Pancreas (tissue), 10 donors: ENCODE data around the gene HDAC4. TPM values are rescaled to one million over a fixed set of nuclear protein-coding genes. Genes with fewer than 3 reads are reported as not detected.

Experiments used
- ATAC-seq, 4 donors: fragments of 200-7000 bp; cut with Tn5 transposase; one replicate each; pipeline versions ENCODE4 v1.8.0 to v1.9.1; 2020; ENCODE audit warnings: mild to moderate bottlenecking in 4 of 4, moderate library complexity in 4 of 4
- DNase-seq, 6 donors: peaks; one replicate each; pipeline ENCODE4 v3.0.0-alpha.2; 2020
- FAIRE-seq: peaks from 2 replicates; lab custom pipeline; 2012; peaks lifted over from hg19 to GRCh38; lab: Jason Lieb, UNC
- H3K27ac ChIP-seq, 4 donors: fragments of 200-600 bp; sonication (generic); 1 replicate in 3 of 4; 2 replicates in 1 of 4; pipeline versions ENCODE4 v1.5.0 to v1.8.0; 2020
- H3K27me3 ChIP-seq, 4 donors: fragments of 200-600 bp; one replicate each; pipeline ENCODE4 v1.8.0; 2021
- H3K36me3 ChIP-seq, 3 donors: fragments of 200-600 bp; sonication (generic) in 1 of 3; one replicate each; pipeline versions ENCODE4 v1.5.0 to v1.8.0; 2020 to 2021
- H3K4me1 ChIP-seq, 3 donors: fragments of 200-600 bp; one replicate each; pipeline ENCODE4 v1.8.0; 2021
- H3K4me3 ChIP-seq, 4 donors: fragments of 200-600 bp; sonication (generic) in 2 of 4; one replicate each; pipeline versions ENCODE4 v1.5.0 to v1.8.0; 2020 to 2021
- H3K9me3 ChIP-seq, 4 donors: fragments of 200-600 bp; one replicate each; pipeline ENCODE4 v1.8.0; 2021
- WGBS, 2 donors: extraction: QIAGEN DNeasy Blood & Tissue Kit; methylation state at CpG; one replicate each; pipeline ENCODE4 v1.1.7; 2013; 5-methylcytosine and 5-hydroxymethylcytosine counted together
- intact Hi-C, 3 donors: fragments of 100-400 bp; cut with DNase I; formaldehyde crosslinking; loops; one replicate each; pipeline versions ENCODE4 v1.11.1 to v1.14.2; 2022
- polyA plus RNA-seq, 2 donors: library from polyadenylated mRNA; stranded (reverse); fragments of 200-250 nt; gene quantifications; one replicate each; pipeline ENCODE4 v1.2.3, GENCODE V29; 2013
- total RNA-seq, 6 donors: library from RNA; stranded (reverse); fragmentation: NEBNext Ultra II Directional in 4 of 6; extraction: Animal tissue kit (Norgen Biotek cat#: 25700) in 4 of 6; gene quantifications; one replicate each; pipeline versions ENCODE4 v1.2.1 to v1.2.4, GENCODE V29; 2021 to 2023
- TF ChIP-seq, protein P1 (sequence below), 4 donors: fragments of 200-600 bp; sonication (generic) in 3 of 4; IDR thresholded peaks; one replicate each; pipeline versions ENCODE4 v1.5.0 to v1.8.0; 2021; ENCODE audit warnings: antibody characterized with exemption in 4 of 4
- donor health status: healthy with polysubstance abuse.
- donor health status: DM: no; HTN: no; CAD: no; lungs with moderate emphysema.
- donor health status: DM: no; HTN: no; CAD: no.
- donor health status: control.
- donor health status: control.
- donor health status: Bipolar disorder and iron deficiency.
- donor health status: DM: yes; HTN: yes; CAD: no.
- donor health status: DM: no; HTN: no; CAD: no.
- donor health status: DM: no; HTN: no; CAD: no.
- donor health status: DM: yes; HTN: yes; CAD: no.

The HDAC4 gene
- total and polyA plus RNA-seq, 8 donors = 8.2 to 31.8 (median 16.6) TPM

GRCh38 chr2:239351687-239352086 is 49.1 kb downstream of the HDAC4 start:
- TF ChIP-seq, protein P1, sequence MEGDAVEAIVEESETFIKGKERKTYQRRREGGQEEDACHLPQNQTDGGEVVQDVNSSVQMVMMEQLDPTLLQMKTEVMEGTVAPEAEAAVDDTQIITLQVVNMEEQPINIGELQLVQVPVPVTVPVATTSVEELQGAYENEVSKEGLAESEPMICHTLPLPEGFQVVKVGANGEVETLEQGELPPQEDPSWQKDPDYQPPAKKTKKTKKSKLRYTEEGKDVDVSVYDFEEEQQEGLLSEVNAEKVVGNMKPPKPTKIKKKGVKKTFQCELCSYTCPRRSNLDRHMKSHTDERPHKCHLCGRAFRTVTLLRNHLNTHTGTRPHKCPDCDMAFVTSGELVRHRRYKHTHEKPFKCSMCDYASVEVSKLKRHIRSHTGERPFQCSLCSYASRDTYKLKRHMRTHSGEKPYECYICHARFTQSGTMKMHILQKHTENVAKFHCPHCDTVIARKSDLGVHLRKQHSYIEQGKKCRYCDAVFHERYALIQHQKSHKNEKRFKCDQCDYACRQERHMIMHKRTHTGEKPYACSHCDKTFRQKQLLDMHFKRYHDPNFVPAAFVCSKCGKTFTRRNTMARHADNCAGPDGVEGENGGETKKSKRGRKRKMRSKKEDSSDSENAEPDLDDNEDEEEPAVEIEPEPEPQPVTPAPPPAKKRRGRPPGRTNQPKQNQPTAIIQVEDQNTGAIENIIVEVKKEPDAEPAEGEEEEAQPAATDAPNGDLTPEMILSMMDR (IDR thresholded peaks at IDR 0.05) = no peak
- intact Hi-C loops = no loop called here
- Histone ChIP-seq H3K4me3 (no peak overlapping the region), H3K27ac (no peak overlapping the region), H3K9me3 (no peaks in the 10 kb centered on the region), H3K4me1 (peaks cover 0 to 10% (median 10%) of the 10 kb centered on the region in 3 donors), H3K27me3 (no peaks in the 10 kb centered on the region), H3K36me3 (peaks cover 0 to 6% (median 0%) of the 10 kb centered on the region in 3 donors)
- FAIRE-seq = no peak
- ATAC-seq = no peak
- WGBS, 2 donors = 89 to 94% methylated on average over 14 of the region's 14 CpGs
- DNase-seq = no peak

- DNase-seq = no peak
- Histone ChIP-seq H3K36me3 (peaks cover 0 to 6% (median 0%) of the 10 kb centered on the region in 3 donors), H3K4me3 (no peak overlapping the region), H3K27ac (no peak overlapping the region), H3K4me1 (no peaks in the 10 kb centered on the region), H3K27me3 (no peaks in the 10 kb centered on the region), H3K9me3 (no peaks in the 10 kb centered on the region)
- no peak for FAIRE-seq
- TF ChIP-seq, protein P1 (IDR thresholded peaks at IDR 0.05) = no peak
- ATAC-seq = peak in 1 of 4 donors; percentile 72
- intact Hi-C loops = no loop called here
- 76 to 82% methylated on average over 25 of the region's 25 CpGs for WGBS, 2 donors
Measured at GRCh38 chr2:239349453-239350135, 51.2 kb downstream of the HDAC4 start.

DNA sequence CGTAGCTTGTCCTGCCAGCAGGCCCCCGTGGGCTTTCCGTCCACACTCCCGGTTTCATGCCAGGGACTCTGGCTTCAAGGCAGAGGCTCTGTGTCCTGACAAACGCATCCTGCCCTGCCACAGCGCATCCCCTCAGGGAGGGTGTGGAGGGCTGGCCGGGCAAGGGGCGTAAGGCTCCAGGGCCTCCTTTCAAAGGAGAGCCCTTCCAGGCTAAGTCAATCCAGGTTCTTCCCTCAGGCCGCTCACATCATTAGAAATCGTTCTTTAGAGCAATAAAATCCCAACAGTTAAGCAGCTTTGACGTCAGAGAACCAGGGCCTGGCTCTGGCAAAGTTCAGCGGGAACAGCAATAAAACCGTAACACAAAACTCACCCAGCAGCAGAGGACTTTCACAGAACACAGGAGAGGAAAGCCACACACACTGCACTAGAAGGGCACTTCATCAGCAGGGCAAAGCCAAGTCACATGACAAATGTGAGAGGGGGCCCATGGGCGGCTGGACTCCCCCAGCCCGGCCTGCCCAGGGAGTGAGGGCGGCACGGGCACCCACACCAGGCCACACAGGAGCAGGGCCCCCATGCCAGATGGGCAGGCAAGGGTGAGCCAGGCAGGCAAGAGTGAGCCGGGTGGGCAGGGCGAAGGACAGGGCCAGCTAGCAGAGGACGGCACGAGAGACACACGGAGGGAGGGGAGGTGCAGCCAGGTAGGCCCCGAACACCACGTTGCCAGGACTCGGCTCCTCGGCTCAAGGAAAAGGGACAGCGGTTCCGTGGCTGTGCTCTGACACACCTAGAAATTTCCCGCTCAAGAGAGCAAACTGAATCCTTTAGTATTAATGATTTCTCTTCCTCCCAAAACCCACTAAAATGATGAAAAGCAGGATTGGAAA is 52.0 kb downstream of the HDAC4 start:
- Histone ChIP-seq H3K27ac (no peak overlapping the region), H3K36me3 (peaks cover 0 to 6% (median 0%) of the 10 kb centered on the region in 3 donors), H3K4me3 (no peak overlapping the region), H3K4me1 (no peaks in the 10 kb centered on the region), H3K9me3 (no peaks in the 10 kb centered on the region), H3K27me3 (no peaks in the 10 kb centered on the region)
- TF ChIP-seq, protein P1 (IDR thresholded peaks at IDR 0.05) = no peak
- FAIRE-seq = peak; percentile 43
- 93 to 94% methylated on average over 29 of the region's 29 CpGs for WGBS, 2 donors
- ATAC-seq = no peak
- DNase-seq = no peak
- intact Hi-C loops = no loop called here

GRCh38 chr2:239346676-239347075 is 54.1 kb downstream of the HDAC4 start:
- FAIRE-seq = no peak
- no peak overlapping the region for H3K27ac ChIP-seq
- H3K27me3 ChIP-seq = no peaks in the 10 kb centered on the region
- no peak overlapping the region for H3K4me3 ChIP-seq
- ATAC-seq = no peak
- H3K4me1 ChIP-seq = no peaks in the 10 kb centered on the region
- 90 to 94% methylated on average over 4 of the region's 4 CpGs for WGBS, 2 donors
- intact Hi-C loops = no loop called here
- TF ChIP-seq, protein P1 (IDR thresholded peaks at IDR 0.05) = no peak
- DNase-seq = no peak
- H3K9me3 ChIP-seq = no peaks in the 10 kb centered on the region
- peaks cover 0 to 2% (median 0%) of the 10 kb centered on the region in 3 donors for H3K36me3 ChIP-seq
